Lower leg skin (tissue), 4 donors: Measurements from ENCODE around the gene DCXR. TPM values are rescaled to one million over a fixed set of nuclear protein-coding genes. Genes with fewer than 3 reads are reported as not detected.

Source experiments
- DNase-seq, 2 donors: peaks; one replicate each; pipeline ENCODE4 v3.0.0-alpha.2; 2019; ENCODE audit warnings: low spot score in 2 of 2
- H3K4me3 ChIP-seq: fragments of 200-600 bp; sonication (generic); 2 replicates; pipeline ENCODE4 v1.5.1; 2017; ENCODE audit warnings: mild to moderate bottlenecking, low read depth; ENCODE audit not compliant: poor library complexity, severe bottlenecking
- POLR2A ChIP-seq, 2 donors: fragments of 450-650 bp; IDR thresholded peaks; one replicate each; pipeline ENCODE4 v1.6.1; 2016 to 2017; ENCODE audit warnings: antibody characterized with exemption in 2 of 2, mild to moderate bottlenecking in 1 of 2, moderate library complexity in 1 of 2
- WGBS, 2 donors: methylation state at CpG; one replicate each; pipeline ENCODE4 v1.1.5; 2018; 5-methylcytosine and 5-hydroxymethylcytosine counted together
- intact Hi-C: fragments of 100-400 bp; cut with DNase I; formaldehyde crosslinking; loops from one replicate; pipeline ENCODE4 v1.15.0; 2023; ENCODE audit warnings: low total_unique reads
- total RNA-seq, 4 donors: library from RNA; depleted of rRNA; stranded (reverse); fragments of >200 nt; gene quantifications; one replicate each; pipeline ENCODE4 v1.1.0, GENCODE V29; 2016
- TF ChIP-seq, protein P1 (sequence below), 3 donors: fragments of 450-650 bp; IDR thresholded peaks; one replicate each; pipeline ENCODE4 v1.5.1; 2016; ENCODE audit warnings: antibody characterized with exemption in 3 of 3, mild to moderate bottlenecking in 3 of 3, moderate library complexity in 2 of 3

The DCXR gene
- total RNA-seq, 4 donors from 2014 or later, result 124 to 199 (median 149) TPM

DNA sequence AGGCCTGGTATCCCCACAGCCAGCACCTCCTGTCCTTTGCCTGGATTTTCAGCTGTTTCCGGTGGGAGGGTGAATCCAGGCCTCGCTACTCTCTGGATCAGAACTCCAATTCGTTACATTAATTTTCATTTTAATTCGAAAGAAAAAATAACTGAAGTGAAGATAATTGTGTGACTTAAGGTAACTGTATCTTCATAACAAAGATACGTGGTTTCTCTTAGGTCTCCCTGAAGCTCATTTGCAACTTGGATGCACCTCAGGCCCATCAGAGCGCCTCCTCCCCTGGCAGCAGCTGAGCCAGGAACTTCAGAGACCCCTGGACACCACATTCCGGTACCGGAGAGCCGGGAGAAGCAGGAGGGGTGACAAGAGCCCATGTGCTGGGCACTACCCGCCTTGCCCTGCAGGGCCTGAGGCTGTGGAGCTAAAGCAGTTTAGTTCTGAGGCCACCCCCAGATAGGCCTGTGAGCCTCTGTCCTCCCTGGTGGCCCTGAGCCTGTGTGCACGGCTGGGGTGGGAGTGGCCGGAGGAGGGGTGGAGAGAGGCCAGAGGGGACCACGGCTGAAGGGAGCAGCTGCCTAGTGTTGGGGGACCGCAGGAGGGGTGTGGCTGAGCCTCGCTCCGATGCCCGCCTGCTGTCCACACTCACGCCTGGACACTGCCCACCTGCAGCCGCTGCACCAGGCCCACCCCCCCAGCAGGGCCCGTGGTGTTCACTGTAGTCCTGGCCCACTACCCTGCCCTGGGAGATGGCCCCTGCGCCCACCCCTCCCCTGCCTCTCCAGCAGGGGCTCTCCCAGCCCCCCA lies 39.5 kb upstream of the DCXR start:
- WGBS, 2 donors, result 76 to 82% methylated on average over 18 to 21 of the region's 21 CpGs
- TF ChIP-seq POLR2A (IDR thresholded peaks at IDR 0.05), result no peak
- TF ChIP-seq, protein P1, sequence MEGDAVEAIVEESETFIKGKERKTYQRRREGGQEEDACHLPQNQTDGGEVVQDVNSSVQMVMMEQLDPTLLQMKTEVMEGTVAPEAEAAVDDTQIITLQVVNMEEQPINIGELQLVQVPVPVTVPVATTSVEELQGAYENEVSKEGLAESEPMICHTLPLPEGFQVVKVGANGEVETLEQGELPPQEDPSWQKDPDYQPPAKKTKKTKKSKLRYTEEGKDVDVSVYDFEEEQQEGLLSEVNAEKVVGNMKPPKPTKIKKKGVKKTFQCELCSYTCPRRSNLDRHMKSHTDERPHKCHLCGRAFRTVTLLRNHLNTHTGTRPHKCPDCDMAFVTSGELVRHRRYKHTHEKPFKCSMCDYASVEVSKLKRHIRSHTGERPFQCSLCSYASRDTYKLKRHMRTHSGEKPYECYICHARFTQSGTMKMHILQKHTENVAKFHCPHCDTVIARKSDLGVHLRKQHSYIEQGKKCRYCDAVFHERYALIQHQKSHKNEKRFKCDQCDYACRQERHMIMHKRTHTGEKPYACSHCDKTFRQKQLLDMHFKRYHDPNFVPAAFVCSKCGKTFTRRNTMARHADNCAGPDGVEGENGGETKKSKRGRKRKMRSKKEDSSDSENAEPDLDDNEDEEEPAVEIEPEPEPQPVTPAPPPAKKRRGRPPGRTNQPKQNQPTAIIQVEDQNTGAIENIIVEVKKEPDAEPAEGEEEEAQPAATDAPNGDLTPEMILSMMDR (IDR thresholded peaks at IDR 0.05), result no peak
- intact Hi-C loops, result no loop called here
- no peak overlapping the region for H3K4me3 ChIP-seq
- DNase-seq, result no peak

DNA sequence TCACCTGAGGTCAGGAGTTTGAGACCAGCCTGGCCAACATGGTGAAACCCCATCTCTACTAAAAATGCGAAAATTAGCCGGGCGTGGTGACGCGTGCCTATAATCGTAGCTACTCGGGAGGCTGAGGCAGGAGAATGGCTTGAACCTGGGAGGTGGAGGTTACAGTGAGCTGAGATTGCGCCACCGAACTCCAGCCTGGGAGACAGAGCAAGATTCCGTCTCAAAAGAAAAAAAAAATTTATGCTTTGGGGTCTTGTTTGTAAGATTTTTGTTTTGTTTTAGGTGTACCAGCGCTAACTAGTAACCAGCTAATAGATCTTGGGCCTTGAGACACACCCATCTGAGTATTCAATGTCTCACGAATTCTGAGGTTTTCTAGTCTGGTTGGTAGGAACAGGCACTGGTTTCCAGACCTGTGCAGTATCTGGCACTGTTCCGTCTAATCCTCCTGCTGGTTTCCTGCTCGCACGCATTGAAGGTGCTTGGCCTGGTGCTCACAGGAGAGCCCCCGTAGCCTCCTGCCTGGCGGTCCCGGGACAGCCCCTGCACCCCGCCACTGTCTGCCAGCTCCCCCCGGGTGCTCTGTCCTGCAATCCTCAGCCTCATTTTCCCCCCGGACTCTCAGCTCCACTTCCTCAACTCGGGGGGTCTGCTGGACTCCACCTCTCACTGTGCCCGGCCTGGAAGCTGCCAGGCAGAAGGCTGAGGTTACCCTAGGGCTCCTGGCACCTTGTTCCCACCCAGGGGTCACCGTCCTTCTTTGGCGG lies 38.7 kb upstream of the DCXR start:
- intact Hi-C loops, result no loop called here
- TF ChIP-seq POLR2A (IDR thresholded peaks at IDR 0.05), result no peak
- TF ChIP-seq, protein P1 (IDR thresholded peaks at IDR 0.05), result no peak
- DNase-seq, result no peak
- no peak overlapping the region for H3K4me3 ChIP-seq
- WGBS, 2 donors, result 83 to 84% methylated on average over 25 of the region's 25 CpGs

DNA sequence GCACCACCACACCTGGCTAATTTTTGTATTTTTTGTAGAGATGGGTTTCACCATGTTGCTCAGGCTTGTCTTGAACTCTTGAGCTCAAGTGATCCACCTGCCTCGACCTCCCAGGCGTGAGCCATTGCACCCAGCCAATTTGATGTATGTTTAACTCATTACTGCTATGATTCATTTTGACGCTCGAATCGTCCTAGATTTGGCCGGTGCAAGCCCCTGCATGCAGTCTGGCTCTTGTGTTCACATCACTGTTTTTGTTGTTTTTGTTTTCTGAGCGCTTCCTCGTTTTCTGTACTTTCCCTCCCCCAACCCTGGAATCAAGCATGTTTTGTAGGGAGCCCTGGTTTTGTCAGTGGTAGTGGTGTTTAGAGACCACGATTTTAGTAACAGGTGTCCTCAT lies 35.9 kb upstream of the DCXR start:
- 57 to 67% methylated on average over 9 of the region's 9 CpGs for WGBS, 2 donors
- H3K4me3 ChIP-seq, result no peak overlapping the region
- no peak for TF ChIP-seq POLR2A (IDR thresholded peaks at IDR 0.05)
- TF ChIP-seq, protein P1 (IDR thresholded peaks at IDR 0.05), result no peak
- DNase-seq, result no peak
- intact Hi-C loops, result no loop called here

DNA sequence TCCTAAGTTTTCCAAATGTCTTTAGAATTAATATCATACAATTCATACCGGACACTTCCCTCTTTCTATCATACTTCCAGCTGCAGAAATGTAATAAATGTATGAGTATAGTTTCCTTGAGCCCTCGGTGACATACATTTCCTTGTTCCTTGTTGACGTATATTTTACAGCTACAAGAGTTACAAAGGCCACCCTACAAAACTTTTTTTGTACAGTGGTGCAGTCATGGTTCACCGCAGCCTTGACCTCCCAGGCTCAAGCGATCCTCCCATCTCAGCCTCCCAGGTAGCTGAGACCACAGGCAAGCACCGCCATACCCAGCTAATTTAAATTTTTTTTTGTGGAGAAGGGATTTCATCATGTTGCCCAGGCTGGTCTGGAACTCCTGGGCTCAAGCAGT lies 35.3 kb upstream of the DCXR start:
- TF ChIP-seq POLR2A (IDR thresholded peaks at IDR 0.05), result no peak
- TF ChIP-seq, protein P1 (IDR thresholded peaks at IDR 0.05), result no peak
- intact Hi-C loops, result no loop called here
- DNase-seq, result no peak
- no peak overlapping the region for H3K4me3 ChIP-seq
- 86 to 93% methylated on average over 6 of the region's 6 CpGs for WGBS, 2 donors

DNA sequence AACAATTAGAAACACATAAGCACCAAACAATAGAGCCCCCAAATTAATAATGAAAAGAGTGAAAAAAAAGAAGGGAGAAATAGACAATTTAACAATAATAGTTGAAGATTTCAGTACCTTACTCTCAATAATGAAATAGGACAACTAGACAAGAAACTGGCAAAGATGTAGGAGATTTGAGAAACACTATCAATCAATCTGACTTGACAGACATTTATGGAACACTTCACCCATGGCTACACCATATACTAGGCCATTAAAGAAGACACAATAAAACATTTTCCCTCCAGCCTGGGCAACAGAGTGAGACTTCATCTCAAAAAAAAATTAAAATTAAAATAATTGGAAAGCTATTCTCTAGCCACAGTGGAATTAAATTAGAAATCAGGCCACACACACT lies 33.1 kb upstream of the DCXR start:
- intact Hi-C loops, result no loop called here
- no peak overlapping the region for H3K4me3 ChIP-seq
- TF ChIP-seq POLR2A (IDR thresholded peaks at IDR 0.05), result no peak
- TF ChIP-seq, protein P1 (IDR thresholded peaks at IDR 0.05), result no peak
- no peak for DNase-seq
